ENCODE measurements around the gene FRS3. TPM values are rescaled to one million over a fixed set of nuclear protein-coding genes. Genes with fewer than 3 reads are reported as not detected.

FRS3 gene
- total and polyA plus RNA-seq, 11 donors, result 3.2 to 6.8 (median 5.1) TPM

DNA sequence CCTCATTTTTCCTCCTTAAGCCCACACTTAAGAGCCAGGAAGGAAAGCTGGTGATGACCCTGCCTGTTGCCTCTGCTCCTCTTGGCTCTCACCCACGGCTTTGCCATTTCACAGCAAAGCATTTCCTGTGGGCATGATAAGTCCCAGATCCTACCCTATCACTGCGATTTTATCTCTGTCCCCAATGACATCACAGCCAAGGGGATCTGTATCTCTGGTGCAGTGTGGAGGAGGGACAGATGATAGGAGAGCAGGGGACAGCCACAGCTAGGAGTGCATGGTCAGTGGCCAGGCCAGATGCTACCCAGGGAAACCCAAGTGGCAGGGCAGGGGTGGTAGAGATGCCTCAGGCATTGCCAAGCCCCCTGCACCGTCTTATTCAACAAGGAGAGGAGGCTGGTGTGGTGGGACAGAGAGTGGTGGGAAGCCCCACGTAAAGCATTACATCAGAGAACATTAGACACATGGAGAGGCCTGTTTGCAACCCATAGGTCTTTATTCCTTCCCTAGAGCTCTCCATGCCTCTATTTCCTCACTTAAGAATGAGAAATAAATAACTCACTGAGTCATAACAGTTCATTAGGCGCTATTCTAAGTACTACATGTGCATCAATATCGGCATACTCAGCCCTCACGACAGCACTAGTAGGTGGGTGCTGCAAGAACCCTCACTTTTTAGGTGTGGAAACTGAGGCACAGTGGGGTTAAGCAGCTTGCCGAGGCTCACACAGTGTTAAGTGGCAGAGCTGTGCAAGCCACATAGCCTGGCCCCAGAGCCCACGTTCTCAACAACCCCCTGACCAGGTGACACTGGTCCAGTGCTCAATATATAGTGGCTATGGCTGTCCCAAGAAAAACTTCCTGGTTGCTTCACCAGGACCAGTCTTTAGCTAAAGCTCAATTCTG lies 48.9 kb downstream of the FRS3 start:
- DNase-seq, result peak in 2 of 5 donors; percentile 29 to 49
- no peak for ATAC-seq

DNA sequence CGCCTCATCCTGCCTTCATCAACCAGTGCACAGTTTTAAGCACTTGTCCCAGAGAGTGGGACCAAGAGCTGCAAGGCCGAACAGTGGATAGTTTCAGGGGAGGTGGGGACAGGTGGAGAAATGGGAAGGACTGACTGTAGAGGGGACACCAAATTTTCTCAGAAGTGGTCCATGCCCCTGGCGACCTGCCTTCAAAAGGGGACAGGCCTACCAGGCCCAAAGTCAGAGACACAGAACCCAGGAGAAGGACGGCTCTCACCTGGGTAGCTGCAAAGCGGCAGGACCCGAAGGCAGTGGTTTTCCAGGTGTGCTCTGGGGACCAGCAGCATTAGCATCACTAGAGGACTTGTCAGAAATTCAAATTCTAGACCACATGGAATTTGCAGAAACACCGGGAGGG lies 50.1 kb downstream of the FRS3 start:
- intact Hi-C loops (cut with DNase I), result no loop called here
- Histone ChIP-seq H3K27ac (no peak overlapping the region), H3K4me1 (peaks cover 23 to 92% (median 75%) of the 10 kb centered on the region in 12 donors), H3K27me3 (no peaks in the 10 kb centered on the region), H3K36me3 (peaks cover 0 to 3% (median 0%) of the 10 kb centered on the region in 9 donors), H3K9me3 (no peaks in the 10 kb centered on the region), H3K4me3 (no peak overlapping the region)
- WGBS, 4 donors, result 86 to 94% (median 92%) methylated on average over 7 of the region's 7 CpGs
- DNase-seq, result peak in 1 of 5 donors; percentile 10
- no peak for ATAC-seq
- TF ChIP-seq, protein P1, sequence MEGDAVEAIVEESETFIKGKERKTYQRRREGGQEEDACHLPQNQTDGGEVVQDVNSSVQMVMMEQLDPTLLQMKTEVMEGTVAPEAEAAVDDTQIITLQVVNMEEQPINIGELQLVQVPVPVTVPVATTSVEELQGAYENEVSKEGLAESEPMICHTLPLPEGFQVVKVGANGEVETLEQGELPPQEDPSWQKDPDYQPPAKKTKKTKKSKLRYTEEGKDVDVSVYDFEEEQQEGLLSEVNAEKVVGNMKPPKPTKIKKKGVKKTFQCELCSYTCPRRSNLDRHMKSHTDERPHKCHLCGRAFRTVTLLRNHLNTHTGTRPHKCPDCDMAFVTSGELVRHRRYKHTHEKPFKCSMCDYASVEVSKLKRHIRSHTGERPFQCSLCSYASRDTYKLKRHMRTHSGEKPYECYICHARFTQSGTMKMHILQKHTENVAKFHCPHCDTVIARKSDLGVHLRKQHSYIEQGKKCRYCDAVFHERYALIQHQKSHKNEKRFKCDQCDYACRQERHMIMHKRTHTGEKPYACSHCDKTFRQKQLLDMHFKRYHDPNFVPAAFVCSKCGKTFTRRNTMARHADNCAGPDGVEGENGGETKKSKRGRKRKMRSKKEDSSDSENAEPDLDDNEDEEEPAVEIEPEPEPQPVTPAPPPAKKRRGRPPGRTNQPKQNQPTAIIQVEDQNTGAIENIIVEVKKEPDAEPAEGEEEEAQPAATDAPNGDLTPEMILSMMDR (IDR thresholded peaks at IDR 0.05), result no peak
- TF ChIP-seq POLR2A (IDR thresholded peaks at IDR 0.05), result no peak

More for the DNA sequence above, 48.9 kb downstream of the FRS3 start:
- no peaks in the 10 kb centered on the region for H3K27me3 ChIP-seq
- no peak for TF ChIP-seq POLR2A (IDR thresholded peaks at IDR 0.05)
- TF ChIP-seq, protein P1 (IDR thresholded peaks at IDR 0.05), result no peak
- peaks cover 17 to 83% (median 67%) of the 10 kb centered on the region in 12 donors for H3K4me1 ChIP-seq
- H3K27ac ChIP-seq, result peak overlapping the region in 8 of 12 donors; percentile 10 to 44 (median 36)
- intact Hi-C loops (cut with DNase I), result no loop called here
- WGBS, 4 donors, result 48 to 50% (median 50%) methylated on average over 9 of the region's 9 CpGs
- no peaks in the 10 kb centered on the region for H3K9me3 ChIP-seq
- peaks cover 0 to 3% (median 0%) of the 10 kb centered on the region in 9 donors for H3K36me3 ChIP-seq
- no peak overlapping the region for H3K4me3 ChIP-seq

DNA sequence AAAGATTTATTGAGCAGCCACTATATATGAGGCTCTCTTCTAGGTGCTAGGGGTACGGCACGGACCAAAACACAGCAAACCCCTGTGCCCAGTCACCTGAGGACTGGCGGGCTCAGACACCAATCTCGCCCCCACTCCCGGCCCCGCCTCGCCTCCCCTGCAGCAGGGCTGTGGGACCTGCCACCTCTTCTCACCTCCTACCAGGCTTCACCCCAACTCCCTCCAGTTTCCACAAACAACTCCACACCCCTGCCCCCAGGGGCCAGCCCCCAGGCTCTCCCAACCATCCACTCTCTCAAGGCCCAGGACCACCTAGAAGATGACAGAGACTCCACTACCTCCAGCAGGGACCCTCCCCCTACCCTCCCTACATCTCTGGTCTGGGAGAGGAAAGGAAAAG lies 50.7 kb downstream of the FRS3 start:
- no peak overlapping the region for H3K4me3 ChIP-seq
- intact Hi-C loops (cut with DNase I), result no loop called here
- peak overlapping the region in 8 of 12 donors; percentile 10 to 75 (median 53) for H3K27ac ChIP-seq
- H3K4me1 ChIP-seq, result peaks cover 29 to 98% (median 82%) of the 10 kb centered on the region in 12 donors
- H3K36me3 ChIP-seq, result peaks cover 0 to 3% (median 0%) of the 10 kb centered on the region in 9 donors
- ATAC-seq (no peak), DNase-seq (peak in 1 of 5 donors; percentile 54)
- WGBS, 4 donors, result 78 to 90% (median 83%) methylated on average over 7 of the region's 7 CpGs
- H3K27me3 ChIP-seq, result no peaks in the 10 kb centered on the region
- no peaks in the 10 kb centered on the region for H3K9me3 ChIP-seq
- TF ChIP-seq, protein P1 (IDR thresholded peaks at IDR 0.05), result no peak
- TF ChIP-seq POLR2A (IDR thresholded peaks at IDR 0.05), result no peak

Data from heart left ventricle (tissue), 16 donors.